OCI-M2 (cell line): ENCODE results near the gene ZNF436.

ENCODE experiments used
- DNase-seq: peaks from one replicate; lab custom pipeline; 2025; ENCODE audit not compliant: unreplicated experiment; lab: John Stamatoyannopoulos, UW

Gene ZNF436

GRCh38 chr1:23369335-23370013 lies at the start of gene ZNF436:
TSS of gene ZNF436 (minus strand) at chr1:23369836. CDS start at chr1:23368005, 1,831 bp downstream.
- peak; percentile 25 for DNase-seq

- DNase-seq, result no peak
Measured at GRCh38 chr1:23419180-23419579, 49.5 kb upstream of the ZNF436 start.

DNA sequence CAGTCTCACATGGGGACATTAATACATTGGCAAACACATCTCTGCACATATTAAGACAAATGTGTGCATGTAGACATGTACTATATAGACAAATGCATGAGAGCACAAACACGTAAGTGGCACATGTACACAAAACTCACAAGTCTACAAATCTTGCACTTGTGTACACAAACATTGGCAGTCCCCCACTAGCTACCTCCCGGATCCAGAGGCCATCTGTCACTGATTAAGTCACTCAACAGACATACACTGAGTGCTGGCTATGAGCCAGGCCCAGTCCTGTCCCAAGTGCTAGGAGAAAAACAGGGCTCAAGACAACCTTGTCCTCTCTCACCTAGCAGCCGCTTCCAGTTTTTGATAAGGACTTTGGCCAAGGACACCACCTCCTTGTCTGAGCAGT lies 47.9 kb upstream of the ZNF436 start:
- DNase-seq, result no peak

DNA sequence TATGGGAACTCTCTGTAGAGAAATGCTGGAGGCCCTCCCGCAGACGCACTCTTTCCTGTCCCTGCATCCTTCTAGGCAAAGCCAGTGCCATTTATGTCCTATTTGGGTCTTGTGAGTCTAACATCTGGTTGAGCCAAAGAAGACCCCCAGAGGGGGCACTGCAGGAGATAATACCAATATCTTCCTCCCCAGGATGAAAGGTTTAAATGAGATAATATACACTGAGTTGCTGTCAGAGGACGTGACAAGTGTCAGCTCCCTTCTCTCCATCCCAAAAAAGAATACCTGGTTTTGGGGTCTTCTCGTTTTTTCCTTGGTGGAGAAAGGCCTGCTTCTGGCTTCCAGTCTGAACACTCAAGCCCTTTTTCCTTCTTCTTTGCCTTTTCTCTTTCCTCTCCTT lies 47.3 kb upstream of the ZNF436 start:
- no peak for DNase-seq

DNA sequence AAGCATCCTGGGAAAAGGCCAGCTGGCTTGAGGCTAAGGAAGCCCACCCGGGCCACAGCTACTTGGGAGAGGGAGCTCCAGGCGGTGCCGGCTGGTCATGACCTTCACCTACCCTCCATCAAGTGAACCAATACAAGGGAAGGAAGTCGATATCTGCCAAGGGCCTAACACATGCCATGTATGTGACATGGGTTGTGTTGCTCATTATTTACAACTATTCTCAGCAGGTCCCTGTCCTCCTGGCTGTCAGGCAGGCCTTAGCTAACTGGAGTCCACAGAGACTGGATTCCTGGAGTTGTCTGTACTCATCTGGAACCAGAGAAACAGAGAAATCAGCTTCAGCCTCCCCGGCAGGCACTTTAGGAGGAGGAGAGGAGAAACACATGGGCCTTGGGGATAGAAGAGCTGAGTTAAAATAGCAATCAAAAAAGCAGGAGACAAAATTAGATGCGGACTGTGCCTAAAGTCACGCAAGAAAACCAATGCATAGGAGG lies 39.2 kb upstream of the ZNF436 start:
- DNase-seq, result no peak

- no peak for DNase-seq
Measured at GRCh38 chr1:23407016-23407630, 37.5 kb upstream of the ZNF436 start.

- no peak for DNase-seq
Measured at GRCh38 chr1:23405946-23406345, 36.3 kb upstream of the ZNF436 start.

DNA sequence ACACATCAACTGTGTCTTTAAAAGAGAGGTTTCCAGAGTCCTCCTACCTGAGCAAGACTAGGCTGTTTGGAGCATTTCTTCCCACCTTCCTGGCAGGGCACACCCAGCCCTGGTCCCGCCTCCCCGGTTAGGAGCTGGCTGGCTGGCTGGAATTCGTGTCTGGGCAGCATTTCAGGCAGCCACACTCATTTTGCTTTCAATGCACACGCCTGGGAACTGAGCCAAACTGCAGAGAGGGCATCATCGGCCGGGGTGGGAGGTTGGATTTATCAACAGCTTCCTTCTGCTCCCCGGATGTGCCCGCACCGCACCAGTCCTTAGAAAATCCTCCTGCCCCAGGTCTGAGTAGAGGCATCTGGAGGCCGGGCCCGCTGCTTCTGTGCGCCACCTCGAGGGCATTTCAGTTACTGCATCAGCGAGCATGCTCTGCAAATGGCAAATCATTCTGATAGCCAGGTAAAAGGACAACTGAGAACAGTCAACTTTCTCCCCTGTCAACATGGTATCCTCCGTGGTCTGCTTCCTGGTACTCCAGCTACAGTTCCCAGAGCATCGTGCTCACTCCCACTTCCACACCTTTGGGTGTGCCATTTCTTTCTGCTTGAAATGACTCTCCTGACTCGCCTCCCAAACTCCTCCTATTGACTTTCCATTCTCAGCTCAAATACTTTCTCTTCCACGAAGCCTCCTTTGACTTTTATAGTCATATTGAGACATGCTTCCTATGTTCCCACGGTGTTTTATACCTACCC lies 34.3 kb upstream of the ZNF436 start:
- peak; percentile 61 for DNase-seq

DNA sequence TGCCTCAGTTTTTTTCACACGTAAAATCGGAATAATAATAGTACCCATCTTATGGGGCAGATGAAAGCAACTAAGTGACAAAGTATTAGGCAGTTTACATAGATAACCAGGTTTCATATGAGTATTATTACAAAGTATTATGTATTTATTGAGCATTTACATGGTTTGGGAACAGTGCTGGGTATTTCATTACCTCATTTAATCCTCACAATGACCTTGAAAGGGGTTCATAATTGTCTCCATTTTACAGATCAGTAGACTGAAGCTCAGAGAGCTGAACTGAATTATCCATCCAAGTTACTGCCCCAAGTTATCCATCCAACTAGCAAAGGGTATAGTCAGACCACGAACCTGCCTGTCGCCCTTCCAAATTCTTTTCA lies 33.7 kb upstream of the ZNF436 start:
- no peak for DNase-seq

DNA sequence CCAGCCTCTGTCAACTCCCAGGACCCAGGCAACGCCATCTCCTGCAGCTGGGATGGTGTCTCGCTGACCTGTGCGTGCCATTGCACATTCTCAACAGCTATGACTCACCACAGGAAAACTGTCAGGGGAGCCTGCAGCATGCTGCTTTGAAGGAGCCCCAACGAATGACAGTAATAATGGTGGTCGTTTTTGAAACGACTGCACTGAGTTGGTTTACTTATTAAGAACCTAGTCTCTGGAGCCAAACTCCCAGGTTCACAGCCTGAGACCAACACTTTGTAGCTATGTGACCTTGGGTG lies 33.4 kb upstream of the ZNF436 start:
- DNase-seq, result no peak

DNA sequence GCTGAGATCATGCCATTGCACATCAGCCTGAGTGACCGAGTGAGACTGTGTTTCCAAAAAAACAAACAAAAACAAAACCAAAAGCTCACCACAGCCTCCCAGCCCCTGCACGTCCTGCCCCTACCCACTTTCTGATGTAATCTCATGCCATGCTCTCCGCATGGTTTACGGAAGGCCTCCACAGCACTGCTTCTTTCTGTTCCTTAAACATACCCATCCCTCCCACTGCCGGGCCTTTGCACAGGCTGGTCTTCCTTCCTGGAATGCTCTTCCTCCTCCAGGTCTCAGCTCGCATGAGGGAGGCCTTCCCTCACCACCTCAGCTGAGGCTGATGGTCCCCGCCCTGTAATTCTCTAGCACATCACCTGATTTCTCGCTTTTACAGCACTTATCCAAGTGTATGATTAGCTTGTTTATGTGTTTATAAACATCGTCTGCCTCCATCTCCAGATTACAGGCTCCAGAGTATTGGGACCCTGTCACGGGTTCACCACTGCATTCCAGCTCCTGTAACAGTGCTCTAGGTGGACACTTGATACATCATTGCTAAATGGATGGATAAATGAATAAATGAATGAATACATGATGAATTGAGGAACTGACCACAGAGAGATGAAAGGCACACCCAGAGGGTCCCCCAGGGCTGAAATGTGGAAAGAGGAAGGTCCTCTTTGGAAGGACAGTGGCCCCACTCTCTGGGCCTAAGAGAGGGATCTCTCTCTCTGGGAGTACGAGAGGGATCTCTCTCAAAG lies 32.8 kb upstream of the ZNF436 start:
- DNase-seq, result no peak

DNA sequence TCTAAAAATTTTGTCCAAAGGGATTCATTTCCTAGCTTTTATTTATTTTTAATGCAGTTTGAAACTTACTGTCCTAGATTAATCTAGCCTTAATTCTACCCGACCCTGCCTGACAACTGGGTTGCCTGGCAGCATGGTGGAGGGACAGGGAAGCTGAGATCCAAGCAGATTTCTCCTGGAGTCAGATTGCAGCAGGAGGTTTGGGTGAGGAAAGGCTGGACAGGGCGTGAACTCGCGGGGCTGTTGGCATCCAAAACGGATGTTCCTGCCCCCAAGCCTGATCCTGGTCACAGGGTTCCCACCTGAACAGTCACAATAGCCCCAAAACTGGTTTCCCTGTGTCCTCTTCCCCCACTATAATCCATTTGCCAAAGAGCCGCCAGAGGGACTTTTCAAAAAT lies 31.7 kb upstream of the ZNF436 start:
- no peak for DNase-seq

DNA sequence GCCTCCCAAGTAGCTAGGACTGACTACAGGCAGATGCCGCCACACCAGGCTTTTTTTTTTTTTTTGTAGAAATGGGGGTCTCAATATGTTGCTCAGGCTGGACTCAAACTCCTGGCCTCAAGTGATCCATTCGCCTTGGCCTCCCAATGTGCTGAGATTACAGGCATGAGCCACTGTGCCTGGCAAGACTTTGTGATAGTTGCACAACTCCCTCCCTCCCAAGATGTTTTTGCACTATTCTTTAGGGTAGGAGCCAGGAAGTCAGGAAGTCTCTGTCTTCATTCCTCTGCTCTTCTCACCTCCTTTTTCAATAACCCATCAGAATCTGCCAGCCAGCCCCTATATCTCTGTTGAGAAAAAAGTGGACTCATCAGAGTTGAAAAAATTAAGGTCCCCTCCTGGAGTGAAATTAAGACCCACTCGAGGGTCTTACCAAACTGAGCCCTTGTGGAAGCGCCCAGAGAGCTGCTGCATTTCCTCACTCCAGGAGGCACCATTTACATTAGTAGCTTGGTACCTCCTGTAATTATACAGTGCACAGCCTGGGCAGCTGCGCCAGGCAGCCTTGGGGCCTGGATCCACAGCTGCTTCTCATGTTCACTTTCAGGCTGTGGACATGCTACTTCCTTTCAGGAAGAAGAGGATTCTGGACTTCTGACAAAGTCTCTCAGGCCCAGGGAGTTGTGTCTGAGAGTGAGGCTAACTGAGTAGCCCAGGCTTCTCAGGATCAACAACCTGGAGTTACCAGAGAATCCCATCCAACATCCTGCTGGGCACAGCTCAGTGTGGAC lies 30.9 kb upstream of the ZNF436 start:
- DNase-seq, result no peak

DNA sequence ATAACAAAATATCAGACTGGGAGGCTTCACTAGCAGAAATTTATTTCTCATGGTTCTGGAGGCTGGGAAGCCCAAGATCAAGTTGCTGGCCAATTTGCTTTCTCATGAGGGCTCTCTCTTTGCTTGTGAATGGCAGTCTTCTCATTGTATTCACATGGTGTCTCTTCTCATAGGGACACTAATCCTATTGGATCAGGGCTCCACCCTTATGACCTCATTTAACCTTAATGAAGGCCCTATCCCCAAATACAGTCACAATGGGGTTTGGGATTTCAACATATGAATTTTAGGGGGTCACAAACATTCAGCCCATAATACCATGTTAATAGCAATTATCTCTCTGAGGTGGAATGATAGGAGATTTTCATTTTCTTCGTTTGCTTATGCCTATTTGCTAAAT lies 29.6 kb upstream of the ZNF436 start:
- DNase-seq, result no peak

- DNase-seq, result no peak
Measured at GRCh38 chr1:23397908-23398307, 28.3 kb upstream of the ZNF436 start.

DNA sequence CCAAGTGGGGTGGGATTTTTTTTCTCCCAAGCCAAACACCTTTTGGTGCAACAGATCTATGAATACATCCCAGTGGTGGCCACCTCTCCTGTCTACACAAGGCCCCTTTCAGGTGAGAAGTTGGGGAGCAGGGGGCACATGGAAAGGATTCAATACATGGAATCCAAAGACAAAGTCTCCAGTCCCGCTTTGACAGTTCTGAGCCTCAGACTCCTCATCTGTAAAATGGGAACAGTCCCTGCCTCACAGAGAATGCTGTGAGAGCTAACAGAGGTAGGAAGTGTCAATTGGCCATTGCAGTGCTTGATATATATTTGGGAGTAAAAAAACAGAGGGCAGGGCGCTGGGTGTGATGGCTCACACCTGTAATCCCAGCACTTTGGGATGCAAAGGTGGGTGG lies 26.7 kb upstream of the ZNF436 start:
- no peak for DNase-seq

DNA sequence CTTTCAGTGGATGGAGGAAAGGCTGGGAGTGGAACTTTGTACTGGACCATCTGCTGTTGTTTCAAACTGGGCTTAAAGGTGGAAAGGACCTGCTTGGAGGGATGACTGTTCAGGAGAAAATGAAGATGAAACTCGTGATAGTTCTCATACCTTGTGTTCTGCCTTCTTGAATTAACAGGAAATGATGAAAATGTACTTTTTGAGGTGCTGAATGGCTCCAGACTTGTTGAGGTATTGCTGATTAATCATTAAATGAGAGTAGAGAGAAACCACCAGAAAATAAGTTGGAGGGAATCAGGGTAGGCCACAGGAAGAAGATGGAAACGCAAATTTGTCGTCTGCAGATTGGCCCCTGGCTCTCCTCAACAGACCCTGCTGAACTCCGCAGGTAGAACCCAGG lies 26.2 kb upstream of the ZNF436 start:
- no peak for DNase-seq

- DNase-seq, result no peak
Measured at GRCh38 chr1:23395154-23395724, 25.6 kb upstream of the ZNF436 start.

DNA sequence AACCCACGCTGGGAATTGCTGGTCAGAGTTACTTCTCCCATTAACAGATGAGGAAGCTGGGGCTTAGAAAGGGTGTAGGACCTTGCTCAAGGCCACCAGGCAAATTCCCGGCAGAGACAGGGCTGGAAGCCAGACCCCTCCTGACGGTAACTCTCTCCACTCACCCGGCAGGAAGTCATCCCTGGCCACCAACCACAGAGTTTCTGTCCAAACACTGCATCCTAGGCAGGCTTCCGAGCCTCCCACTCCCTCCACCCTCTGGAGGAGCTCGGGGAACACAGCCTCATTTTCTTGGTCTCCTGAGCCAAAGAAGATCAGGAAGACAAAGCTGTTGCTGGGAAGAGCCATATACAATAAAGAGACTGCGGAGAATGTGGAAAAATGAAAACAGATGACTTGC lies 25.0 kb upstream of the ZNF436 start:
- no peak for DNase-seq

DNA sequence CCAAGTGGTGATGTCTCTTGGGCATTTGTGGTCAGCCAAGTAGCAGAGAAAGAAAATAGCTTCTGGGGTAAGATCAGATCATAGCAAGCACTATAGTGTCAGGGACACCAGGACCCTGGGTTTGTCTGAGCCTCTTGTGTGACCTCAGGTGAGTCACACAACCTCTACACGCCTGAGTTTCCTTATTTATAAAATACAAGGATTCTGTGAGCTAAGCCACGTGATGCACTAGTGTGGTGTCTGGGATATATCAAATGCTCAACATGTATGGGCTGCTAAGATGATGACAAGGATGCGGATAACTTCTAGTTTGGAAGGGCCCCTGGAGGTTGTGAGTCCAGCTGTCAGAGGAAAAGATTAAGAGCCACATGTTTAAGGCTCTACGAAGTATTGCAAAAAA lies 24.5 kb upstream of the ZNF436 start:
- no peak for DNase-seq

DNA sequence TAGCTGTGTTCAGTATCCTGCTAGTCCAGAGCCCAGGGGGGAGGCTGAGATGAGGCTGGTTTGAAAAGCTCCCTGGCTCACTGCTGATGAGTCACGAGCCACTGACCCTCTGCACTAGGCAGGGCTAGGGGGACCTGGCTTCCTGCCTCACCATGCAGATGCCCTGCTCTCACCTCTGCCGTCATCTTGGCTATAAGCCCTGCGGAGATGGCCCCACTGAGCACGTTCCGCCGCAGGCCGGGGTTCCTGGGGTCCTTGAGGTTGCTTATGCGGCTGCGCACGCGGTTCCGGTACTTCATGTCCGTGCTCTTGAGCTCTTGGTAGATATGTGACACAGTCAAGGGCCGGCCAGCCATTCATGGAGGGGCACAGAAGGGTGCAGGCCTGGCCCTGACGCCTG lies 24.1 kb upstream of the ZNF436 start:
- DNase-seq, result no peak
